ENCODE data around the gene PTGFRN.

PTGFRN gene

GRCh38 chr1:117008656-117009055, 98.9 kb downstream of the PTGFRN start:
- no peak overlapping the region for H3K4me3 ChIP-seq (ENCODE audit: low read depth, low read length)
- TF ChIP-seq, protein P1, sequence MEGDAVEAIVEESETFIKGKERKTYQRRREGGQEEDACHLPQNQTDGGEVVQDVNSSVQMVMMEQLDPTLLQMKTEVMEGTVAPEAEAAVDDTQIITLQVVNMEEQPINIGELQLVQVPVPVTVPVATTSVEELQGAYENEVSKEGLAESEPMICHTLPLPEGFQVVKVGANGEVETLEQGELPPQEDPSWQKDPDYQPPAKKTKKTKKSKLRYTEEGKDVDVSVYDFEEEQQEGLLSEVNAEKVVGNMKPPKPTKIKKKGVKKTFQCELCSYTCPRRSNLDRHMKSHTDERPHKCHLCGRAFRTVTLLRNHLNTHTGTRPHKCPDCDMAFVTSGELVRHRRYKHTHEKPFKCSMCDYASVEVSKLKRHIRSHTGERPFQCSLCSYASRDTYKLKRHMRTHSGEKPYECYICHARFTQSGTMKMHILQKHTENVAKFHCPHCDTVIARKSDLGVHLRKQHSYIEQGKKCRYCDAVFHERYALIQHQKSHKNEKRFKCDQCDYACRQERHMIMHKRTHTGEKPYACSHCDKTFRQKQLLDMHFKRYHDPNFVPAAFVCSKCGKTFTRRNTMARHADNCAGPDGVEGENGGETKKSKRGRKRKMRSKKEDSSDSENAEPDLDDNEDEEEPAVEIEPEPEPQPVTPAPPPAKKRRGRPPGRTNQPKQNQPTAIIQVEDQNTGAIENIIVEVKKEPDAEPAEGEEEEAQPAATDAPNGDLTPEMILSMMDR (IDR thresholded peaks at IDR 0.05; ENCODE audit: low read depth, low read length, missing control alignments): peak; percentile 4
- DNase-seq (ENCODE audit: low read depth): no peak

- TF ChIP-seq, protein P1 (IDR thresholded peaks at IDR 0.05; ENCODE audit: low read depth, low read length, missing control alignments): no peak
- H3K4me3 ChIP-seq (ENCODE audit: low read depth, low read length): no peak overlapping the region
- DNase-seq (ENCODE audit: low read depth): no peak
Observed at GRCh38 chr1:117009132-117009531, 99.4 kb downstream of the PTGFRN start.

- no peak for DNase-seq (ENCODE audit: low read depth)
- no peak overlapping the region for H3K4me3 ChIP-seq (ENCODE audit: low read depth, low read length)
- TF ChIP-seq, protein P1 (IDR thresholded peaks at IDR 0.05; ENCODE audit: low read depth, low read length, missing control alignments): no peak
Observed at GRCh38 chr1:117010310-117010969, 100.7 kb downstream of the PTGFRN start.

- TF ChIP-seq, protein P1 (IDR thresholded peaks at IDR 0.05; ENCODE audit: low read depth, low read length, missing control alignments): no peak
- no peak overlapping the region for H3K4me3 ChIP-seq (ENCODE audit: low read depth, low read length)
- no peak for DNase-seq (ENCODE audit: low read depth)
Observed at GRCh38 chr1:117011334-117011733, 101.6 kb downstream of the PTGFRN start.

GRCh38 chr1:117013309-117013858, 103.7 kb downstream of the PTGFRN start:
- TF ChIP-seq, protein P1 (IDR thresholded peaks at IDR 0.05; ENCODE audit: low read depth, low read length, missing control alignments): no peak
- DNase-seq (ENCODE audit: low read depth): no peak
- no peak overlapping the region for H3K4me3 ChIP-seq (ENCODE audit: low read depth, low read length)

DNA sequence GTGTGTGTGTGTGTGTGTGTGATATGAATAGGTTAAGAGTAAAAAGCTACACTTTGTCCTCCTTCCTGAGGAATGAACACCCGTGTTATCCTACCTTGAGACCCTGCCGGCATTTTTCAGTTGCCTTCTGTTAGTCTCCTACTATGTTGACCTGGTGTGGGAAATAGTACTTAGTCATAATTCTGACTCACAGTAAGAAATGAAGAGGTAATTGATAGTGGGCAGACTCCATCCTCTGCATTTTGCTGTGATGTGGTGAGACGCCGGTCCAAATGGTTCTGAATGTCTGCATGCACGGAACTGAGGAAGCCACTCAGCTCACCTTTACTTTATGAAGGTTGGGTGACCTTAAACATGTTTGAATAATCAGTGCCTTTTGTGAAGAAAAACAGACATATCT, 104.5 kb downstream of the PTGFRN start:
- DNase-seq (ENCODE audit: low read depth): no peak
- TF ChIP-seq, protein P1 (IDR thresholded peaks at IDR 0.05; ENCODE audit: low read depth, low read length, missing control alignments): no peak

GRCh38 chr1:117015724-117016123, 106.0 kb downstream of the PTGFRN start:
- DNase-seq (ENCODE audit: low read depth): no peak
- TF ChIP-seq, protein P1 (IDR thresholded peaks at IDR 0.05; ENCODE audit: low read depth, low read length, missing control alignments): no peak
- H3K4me3 ChIP-seq (ENCODE audit: low read depth, low read length): no peak overlapping the region

More for the DNA sequence above, 104.5 kb downstream of the PTGFRN start:
- no peak overlapping the region for H3K4me3 ChIP-seq (ENCODE audit: low read depth, low read length)
